Parathyroid adenoma (tissue), 2 donors: Measurements from ENCODE around the gene NFATC3.

Experiments used
- H2AFZ ChIP-seq: fragments of 300-600 bp; sonication (generic); one replicate; pipeline ENCODE4 v1.7.0; 2017; ENCODE audit warnings: antibody characterized with exemption, mild to moderate bottlenecking
- H3K27ac ChIP-seq: fragments of 300-600 bp; sonication (generic); one replicate; pipeline ENCODE4 v1.7.0; 2017
- H3K27me3 ChIP-seq: fragments of 300-600 bp; sonication (generic); one replicate; pipeline ENCODE4 v1.7.0; 2017; ENCODE audit warnings: low read length; ENCODE audit not compliant: control insufficient read depth, insufficient read depth
- H3K36me3 ChIP-seq: fragments of 300-600 bp; sonication (generic); one replicate; pipeline ENCODE4 v1.7.0; 2017; ENCODE audit warnings: low read length; ENCODE audit not compliant: control insufficient read depth, insufficient read depth
- H3K4me1 ChIP-seq: fragments of 300-600 bp; sonication (generic); one replicate; pipeline ENCODE4 v1.7.0; 2017; ENCODE audit warnings: control low read depth
- H3K4me2 ChIP-seq: fragments of 300-600 bp; sonication (generic); one replicate; pipeline ENCODE4 v1.7.0; 2017; ENCODE audit warnings: low read length
- H3K4me3 ChIP-seq: fragments of 300-600 bp; sonication (generic); one replicate; pipeline ENCODE4 v1.7.0; 2017; ENCODE audit warnings: low read depth, low read length
- H3K79me2 ChIP-seq: fragments of 300-600 bp; sonication (generic); one replicate; pipeline ENCODE4 v1.7.0; 2017; ENCODE audit warnings: control low read depth
- H3K9ac ChIP-seq: fragments of 300-600 bp; sonication (generic); one replicate; pipeline ENCODE4 v1.7.0; 2017; ENCODE audit warnings: mild to moderate bottlenecking
- H3K9me3 ChIP-seq: fragments of 300-600 bp; sonication (generic); one replicate; pipeline ENCODE4 v1.7.0; 2017; ENCODE audit warnings: low read length; ENCODE audit not compliant: control insufficient read depth
- TF ChIP-seq, protein P1 (sequence below): fragments of 300-600 bp; sonication (generic); IDR thresholded peaks from one replicate; pipeline ENCODE4 v1.7.0; 2017; ENCODE audit warnings: antibody characterized with exemption, mild to moderate bottlenecking
- donor health status: primary hyperparathyroidism.

The NFATC3 gene

DNA sequence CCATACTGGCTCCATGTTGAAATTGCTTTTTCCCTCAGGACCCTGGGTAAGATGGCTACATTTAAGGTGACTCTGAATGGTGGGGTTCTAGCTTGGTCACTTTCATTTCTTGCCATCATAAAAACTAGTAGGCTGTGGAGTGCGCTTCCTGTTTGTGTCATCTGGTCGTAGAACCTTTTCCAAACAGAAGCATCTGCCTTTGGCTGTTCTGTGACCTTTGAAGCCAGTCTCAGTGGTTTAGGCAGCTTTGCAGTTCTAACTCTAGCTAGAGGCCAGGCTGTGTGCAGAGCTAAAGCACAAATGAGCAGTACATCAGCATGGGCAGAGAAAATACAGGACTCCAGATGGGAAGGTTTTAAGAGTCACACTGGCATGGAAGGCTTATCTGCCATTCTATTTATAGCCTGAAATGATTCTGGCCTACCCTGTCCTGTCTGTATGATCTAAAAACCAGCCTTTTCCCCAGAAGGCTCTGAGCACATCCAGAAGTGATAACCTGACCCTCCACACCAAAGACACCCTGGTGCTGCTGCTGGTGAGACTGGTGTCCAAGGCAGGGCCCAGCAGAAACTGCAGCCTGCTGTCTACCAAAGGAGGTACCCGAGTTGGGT is 142.1 kb downstream of the NFATC3 start:
- H3K4me1 ChIP-seq, result peaks cover 8% of the 10 kb centered on the region

DNA sequence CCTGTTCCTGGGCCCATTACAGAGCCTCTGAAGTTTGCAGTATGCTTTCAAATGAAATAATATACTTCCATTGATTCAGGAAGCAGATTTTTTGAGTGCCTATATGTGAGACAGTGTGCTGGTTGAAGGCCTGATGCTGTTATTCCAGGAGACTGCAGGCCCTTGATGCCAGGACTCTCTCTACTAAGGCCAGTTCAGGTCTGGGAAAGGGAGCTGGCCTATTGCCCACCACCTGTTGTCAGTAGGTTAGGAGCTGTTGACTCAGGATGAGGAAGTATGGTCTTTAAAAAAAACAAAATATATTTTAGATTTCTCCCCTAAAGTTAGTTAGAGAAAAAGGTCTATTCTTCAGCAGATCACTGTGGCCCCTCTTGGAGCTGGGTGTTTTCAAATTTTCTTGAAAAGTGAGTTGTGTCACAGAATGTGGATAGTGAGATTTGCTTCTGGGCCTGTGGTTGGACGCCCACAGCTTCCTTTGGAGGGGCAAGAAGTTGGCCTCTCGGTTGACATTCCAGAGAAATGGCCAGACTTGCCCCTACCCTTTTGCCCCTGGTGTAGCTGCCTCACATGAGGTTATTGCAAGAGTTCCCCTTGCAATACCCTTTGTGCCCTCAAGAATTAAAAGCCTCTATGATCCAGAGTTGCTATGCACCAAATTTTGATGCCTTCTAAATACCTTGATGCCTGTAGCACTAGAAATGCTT is 142.8 kb downstream of the NFATC3 start:
- TF ChIP-seq, protein P1, sequence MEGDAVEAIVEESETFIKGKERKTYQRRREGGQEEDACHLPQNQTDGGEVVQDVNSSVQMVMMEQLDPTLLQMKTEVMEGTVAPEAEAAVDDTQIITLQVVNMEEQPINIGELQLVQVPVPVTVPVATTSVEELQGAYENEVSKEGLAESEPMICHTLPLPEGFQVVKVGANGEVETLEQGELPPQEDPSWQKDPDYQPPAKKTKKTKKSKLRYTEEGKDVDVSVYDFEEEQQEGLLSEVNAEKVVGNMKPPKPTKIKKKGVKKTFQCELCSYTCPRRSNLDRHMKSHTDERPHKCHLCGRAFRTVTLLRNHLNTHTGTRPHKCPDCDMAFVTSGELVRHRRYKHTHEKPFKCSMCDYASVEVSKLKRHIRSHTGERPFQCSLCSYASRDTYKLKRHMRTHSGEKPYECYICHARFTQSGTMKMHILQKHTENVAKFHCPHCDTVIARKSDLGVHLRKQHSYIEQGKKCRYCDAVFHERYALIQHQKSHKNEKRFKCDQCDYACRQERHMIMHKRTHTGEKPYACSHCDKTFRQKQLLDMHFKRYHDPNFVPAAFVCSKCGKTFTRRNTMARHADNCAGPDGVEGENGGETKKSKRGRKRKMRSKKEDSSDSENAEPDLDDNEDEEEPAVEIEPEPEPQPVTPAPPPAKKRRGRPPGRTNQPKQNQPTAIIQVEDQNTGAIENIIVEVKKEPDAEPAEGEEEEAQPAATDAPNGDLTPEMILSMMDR, result no peak

More for the DNA sequence above, 142.1 kb downstream of the NFATC3 start:
- Histone ChIP-seq H3K27ac (no peak overlapping the region), H2AFZ (no peak overlapping the region), H3K9me3 (no peaks in the 10 kb centered on the region), H3K79me2 (peaks cover 3% of the 10 kb centered on the region), H3K4me2 (no peak overlapping the region), H3K9ac (no peak overlapping the region), H3K36me3 (no peaks in the 10 kb centered on the region), H3K27me3 (no peaks in the 10 kb centered on the region), H3K4me3 (no peak overlapping the region)
- TF ChIP-seq, protein P1, result no peak

DNA sequence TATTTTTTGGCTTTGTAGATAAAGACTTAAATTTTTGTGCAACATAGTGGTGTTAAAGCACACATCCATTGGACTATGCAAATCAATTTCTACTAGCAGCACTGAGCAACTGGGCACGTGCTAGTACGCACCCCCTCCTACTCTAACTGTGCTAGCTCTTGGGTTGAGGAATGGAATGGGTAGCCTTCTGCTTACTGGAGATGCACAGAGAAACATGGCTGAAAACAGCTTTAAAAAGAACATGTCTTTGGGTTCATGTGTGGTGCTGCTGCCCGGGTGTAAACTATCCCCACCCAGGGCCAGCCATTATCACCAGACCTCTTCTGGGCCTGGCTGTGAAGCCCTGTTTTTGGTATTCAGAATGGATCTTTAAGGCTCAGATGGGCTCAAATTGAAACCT is 143.5 kb downstream of the NFATC3 start:
- H2AFZ ChIP-seq, result no peak overlapping the region
- TF ChIP-seq, protein P1, result no peak
- H3K9ac ChIP-seq, result no peak overlapping the region
- no peaks in the 10 kb centered on the region for H3K27me3 ChIP-seq
- H3K4me3 ChIP-seq, result no peak overlapping the region
- H3K27ac ChIP-seq, result no peak overlapping the region
- peaks cover 13% of the 10 kb centered on the region for H3K4me1 ChIP-seq
- no peaks in the 10 kb centered on the region for H3K36me3 ChIP-seq
- no peaks in the 10 kb centered on the region for H3K9me3 ChIP-seq
- H3K4me2 ChIP-seq, result peak overlapping the region; percentile 19
- H3K79me2 ChIP-seq, result peaks cover 3% of the 10 kb centered on the region

More for the DNA sequence above, 142.8 kb downstream of the NFATC3 start:
- no peak overlapping the region for H3K27ac ChIP-seq
- H3K9me3 ChIP-seq, result no peaks in the 10 kb centered on the region
- H3K36me3 ChIP-seq, result no peaks in the 10 kb centered on the region
- no peak overlapping the region for H2AFZ ChIP-seq
- H3K79me2 ChIP-seq, result peaks cover 3% of the 10 kb centered on the region
- no peak overlapping the region for H3K4me3 ChIP-seq
- H3K4me2 ChIP-seq, result no peak overlapping the region
- H3K27me3 ChIP-seq, result no peaks in the 10 kb centered on the region
- H3K4me1 ChIP-seq, result peaks cover 8% of the 10 kb centered on the region
- no peak overlapping the region for H3K9ac ChIP-seq

DNA sequence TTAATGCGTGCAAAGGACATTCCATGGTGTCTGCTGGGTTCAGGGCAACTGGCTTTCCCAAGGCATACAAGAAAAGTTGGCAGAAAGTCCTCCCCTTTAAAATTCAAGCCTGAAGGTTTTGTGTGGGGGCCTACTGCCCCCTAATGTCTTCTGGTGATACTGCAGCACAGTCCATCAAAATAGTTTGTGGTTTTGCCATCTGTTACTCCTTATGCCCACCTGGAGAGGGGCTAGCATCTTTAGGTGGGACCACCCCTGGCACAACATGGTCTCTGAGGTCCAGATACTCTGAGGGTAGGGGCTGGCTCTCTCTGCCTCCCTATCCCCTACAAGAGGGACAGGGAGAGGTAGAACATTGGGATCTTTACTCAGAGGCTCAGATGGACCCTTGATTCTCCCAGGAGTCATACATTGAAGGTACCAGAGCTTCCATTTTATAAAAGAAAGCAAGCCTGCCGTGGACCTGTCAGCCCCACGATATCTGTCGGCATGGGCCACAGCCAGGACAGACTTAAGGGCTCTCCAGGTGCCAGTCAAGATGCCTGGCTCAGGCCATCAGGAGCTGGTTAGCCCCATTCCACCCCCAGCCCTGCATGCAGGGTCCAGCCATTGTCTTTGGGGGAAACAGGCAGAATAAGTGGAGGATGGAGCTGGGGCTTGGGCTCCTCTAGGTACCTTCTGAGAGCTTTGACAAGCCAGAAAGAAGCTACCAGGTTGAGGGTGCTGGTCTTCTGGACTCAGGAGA is 144.4 kb downstream of the NFATC3 start:
- Histone ChIP-seq H3K9ac (no peak overlapping the region), H3K4me1 (peaks cover 21% of the 10 kb centered on the region), H2AFZ (no peak overlapping the region), H3K4me3 (no peak overlapping the region), H3K79me2 (peaks cover 3% of the 10 kb centered on the region), H3K27me3 (no peaks in the 10 kb centered on the region), H3K27ac (no peak overlapping the region), H3K9me3 (no peaks in the 10 kb centered on the region), H3K36me3 (no peaks in the 10 kb centered on the region), H3K4me2 (peak overlapping the region; percentile 19)
- TF ChIP-seq, protein P1, result peak; percentile 91
